ENCODE measurements around the gene FRMPD4. TPM values are rescaled to one million over a fixed set of nuclear protein-coding genes. Genes with fewer than 3 reads are reported as not detected.

Gene FRMPD4
- total RNA-seq, 1 experiment from 2014 or later, result not detected

- Histone ChIP-seq H3K79me2 (ENCODE audit: low read depth) (no peaks in the 10 kb centered on the region), H3K4me2 (no peak overlapping the region), H4K20me1 (ENCODE audit: insufficient read depth) (no peaks in the 10 kb centered on the region), H3K9me2 (ENCODE audit: insufficient read depth) (no peaks in the 10 kb centered on the region), H3K4me1 (replicated peaks; ENCODE audit: insufficient read depth) (no peaks in the 10 kb centered on the region), H3K27ac (no peak overlapping the region), H3K36me3 (ENCODE audit: low read depth) (no peaks in the 10 kb centered on the region), H3K27me3 (ENCODE audit: insufficient read depth, low read depth) (no peaks in the 10 kb centered on the region), H3F3A (ENCODE audit: insufficient read depth, low read depth) (no peaks in the 10 kb centered on the region), H3K9me3 (ENCODE audit: insufficient read depth, low read depth) (no peaks in the 10 kb centered on the region), H2AFZ (no peak overlapping the region), H3K4me3 (no peak overlapping the region)
- CTCF ChIA-PET, result no interaction called here
- BruUV-seq (replicated peaks), result no TSS peak
- intact Hi-C loops (cut with micrococcal nuclease; ENCODE audit: unreplicated experiment), result no loop called here
- TF ChIP-seq EZH2 (IDR thresholded peaks at IDR 0.05; ENCODE audit: low read depth) (no peak), CTCF (conservative IDR thresholded peaks at IDR 0.05) (0 out of 2 replicates have a peak, but pooled peaks have one; percentile 28)
- DNase-seq, result no peak
- POLR2A ChIA-PET (ENCODE audit: unreplicated experiment), result no interaction called here
These were observed 22.9 kb upstream of the FRMPD4 start for GRCh38 chrX:12115377-12115776.

DNA sequence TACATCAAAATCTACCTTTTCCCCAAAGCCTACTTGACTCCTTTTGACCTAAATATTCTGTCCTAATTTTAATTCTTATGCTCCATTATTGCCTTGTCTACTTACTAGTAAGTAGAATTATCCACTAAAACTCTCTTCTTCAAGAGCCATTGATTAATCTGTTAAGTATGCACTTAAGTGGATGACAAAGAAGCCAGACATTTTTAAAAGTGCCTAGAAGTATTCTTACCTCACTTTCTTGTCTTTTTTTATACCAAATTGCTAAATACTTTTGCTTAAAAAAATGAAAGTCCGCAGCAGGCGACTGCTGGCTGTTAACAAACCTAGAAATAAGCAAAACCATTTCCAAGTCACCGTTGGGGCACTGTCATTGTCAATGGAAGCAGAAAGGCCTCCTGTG lies 20.1 kb upstream of the FRMPD4 start:
- Histone ChIP-seq H2AFZ (no peak overlapping the region), H3K4me1 (replicated peaks; ENCODE audit: insufficient read depth) (no peaks in the 10 kb centered on the region), H3F3A (ENCODE audit: insufficient read depth, low read depth) (no peaks in the 10 kb centered on the region), H3K36me3 (ENCODE audit: low read depth) (no peaks in the 10 kb centered on the region), H3K4me3 (no peak overlapping the region), H3K27me3 (ENCODE audit: insufficient read depth, low read depth) (no peaks in the 10 kb centered on the region), H3K9me2 (ENCODE audit: insufficient read depth) (no peaks in the 10 kb centered on the region), H4K20me1 (ENCODE audit: insufficient read depth) (no peaks in the 10 kb centered on the region), H3K79me2 (ENCODE audit: low read depth) (no peaks in the 10 kb centered on the region), H3K9me3 (ENCODE audit: insufficient read depth, low read depth) (no peaks in the 10 kb centered on the region), H3K27ac (no peak overlapping the region), H3K4me2 (no peak overlapping the region)
- no peak for DNase-seq
- CTCF ChIA-PET, result no interaction called here
- BruUV-seq (replicated peaks), result no TSS peak
- POLR2A ChIA-PET (ENCODE audit: unreplicated experiment), result no interaction called here
- intact Hi-C loops (cut with micrococcal nuclease; ENCODE audit: unreplicated experiment), result no loop called here
- no peak for TF ChIP-seq CTCF (conservative IDR thresholded peaks at IDR 0.05)
- TF ChIP-seq EZH2 (IDR thresholded peaks at IDR 0.05; ENCODE audit: low read depth), result no peak

GRCh38 chrX:12128017-12128416 lies 10.3 kb upstream of the FRMPD4 start:
- H3K9me3 ChIP-seq (ENCODE audit: insufficient read depth, low read depth), result no peaks in the 10 kb centered on the region
- H2AFZ ChIP-seq, result no peak overlapping the region
- no peaks in the 10 kb centered on the region for H3K36me3 ChIP-seq (ENCODE audit: low read depth)
- H3K4me3 ChIP-seq, result no peak overlapping the region
- no peaks in the 10 kb centered on the region for H3K9me2 ChIP-seq (ENCODE audit: insufficient read depth)
- intact Hi-C loops (cut with micrococcal nuclease; ENCODE audit: unreplicated experiment), result no loop called here
- TF ChIP-seq CTCF (conservative IDR thresholded peaks at IDR 0.05), result no peak
- TF ChIP-seq EZH2 (IDR thresholded peaks at IDR 0.05; ENCODE audit: low read depth), result no peak
- DNase-seq, result no peak
- H3K4me1 ChIP-seq (replicated peaks; ENCODE audit: insufficient read depth), result no peaks in the 10 kb centered on the region
- no peaks in the 10 kb centered on the region for H3K27me3 ChIP-seq (ENCODE audit: insufficient read depth, low read depth)
- no peaks in the 10 kb centered on the region for H3K79me2 ChIP-seq (ENCODE audit: low read depth)
- ChIA-PET POLR2A (ENCODE audit: unreplicated experiment) (no interaction called here), CTCF (interaction anchor here (0.6 kb wide), 1 partner anchor 290 kb away, joined by 3 read pairs; no protein-coding TSS in a partner anchor)
- H4K20me1 ChIP-seq (ENCODE audit: insufficient read depth), result no peaks in the 10 kb centered on the region
- no peak overlapping the region for H3K27ac ChIP-seq
- H3K4me2 ChIP-seq, result no peak overlapping the region
- BruUV-seq (replicated peaks), result no TSS peak
- H3F3A ChIP-seq (ENCODE audit: insufficient read depth, low read depth), result no peaks in the 10 kb centered on the region

Data from PC-9 (cell line).